NCI-H1092 treated with DMSO at 0.1 percent for 48 hours (cell line): ENCODE results near the gene SFI1.

Experiments
- DNase-seq: peaks from one replicate; lab custom pipeline; 2025; lab: John Stamatoyannopoulos, UW

Gene SFI1

GRCh38 chr22:31618057-31618456 is 121.7 kb downstream of the SFI1 start:
- peak; percentile 80 for DNase-seq

- DNase-seq: no peak
Measured at GRCh38 chr22:31618471-31619176, 122.3 kb downstream of the SFI1 start.

GRCh38 chr22:31619611-31620300 is 123.4 kb downstream of the SFI1 start:
- DNase-seq: no peak

GRCh38 chr22:31620756-31621480 is 124.6 kb downstream of the SFI1 start:
- DNase-seq: no peak

GRCh38 chr22:31621507-31622124 is 125.3 kb downstream of the SFI1 start:
- DNase-seq: no peak

GRCh38 chr22:31622980-31623379 is 126.6 kb downstream of the SFI1 start:
- no peak for DNase-seq

- no peak for DNase-seq
Measured at GRCh38 chr22:31623592-31624304, 127.4 kb downstream of the SFI1 start.

GRCh38 chr22:31625257-31625640 is 128.9 kb downstream of the SFI1 start:
- DNase-seq: no peak

- DNase-seq: no peak
Measured at GRCh38 chr22:31625661-31626426, 129.5 kb downstream of the SFI1 start.

GRCh38 chr22:31626427-31627150 is 130.3 kb downstream of the SFI1 start:
- no peak for DNase-seq

GRCh38 chr22:31627223-31627731 is 130.9 kb downstream of the SFI1 start:
- no peak for DNase-seq

GRCh38 chr22:31628362-31628761 is 132.0 kb downstream of the SFI1 start:
- DNase-seq: no peak

GRCh38 chr22:31628969-31629708 is 132.8 kb downstream of the SFI1 start:
- DNase-seq: no peak

GRCh38 chr22:31629741-31630184 is 133.4 kb downstream of the SFI1 start:
- DNase-seq: no peak

GRCh38 chr22:31630331-31631329 is 134.3 kb downstream of the SFI1 start:
- peak; percentile 76 for DNase-seq

GRCh38 chr22:31631436-31631835 is 135.1 kb downstream of the SFI1 start:
- DNase-seq: no peak

GRCh38 chr22:31635638-31636306 is 139.4 kb downstream of the SFI1 start:
- no peak for DNase-seq

GRCh38 chr22:31637447-31637890 is 141.1 kb downstream of the SFI1 start:
- DNase-seq: no peak
